H1 (cell line): Measurements from ENCODE around the gene NECTIN1. TPM values are rescaled to one million over a fixed set of nuclear protein-coding genes. Genes with fewer than 3 reads are reported as not detected.

Experiments used
- CTBP2 ChIP-seq: IDR thresholded peaks from 2 replicates; pipeline ENCODE4 v1.7.0; 2011; ENCODE audit warnings: borderline replicate concordance, mild to moderate bottlenecking, moderate library complexity, mixed read lengths, low read length; ENCODE audit not compliant: insufficient read depth, insufficient read length
- SIN3A ChIP-seq, 2 experiments: IDR thresholded peaks in 1 of 2; conservative IDR thresholded peaks in 1 of 2; 2 replicates each; pipeline ENCODE4 v1.6.1; 2011 to 2012; ENCODE audit warnings: low read length in 2 of 2, improper control_type of control experiment in 1 of 2, low read depth in 1 of 2, mild to moderate bottlenecking in 1 of 2
- polyA plus RNA-seq, 7 experiments: library from polyadenylated mRNA; depleted of rRNA in 3 of 7; stranded (reverse) in 5 of 7; unstranded in 2 of 7; fragments of >200 nt in 5 of 7; fragments of 200-250 nt in 2 of 7; gene quantifications; 1 replicate in 5 of 7; 2 replicates in 1 of 7; 4 replicates in 1 of 7; pipeline versions ENCODE4 v1.2.1 to v1.2.3, GENCODE V29; 2011 to 2013; ENCODE audit warnings: missing spikeins in 2 of 7, mixed read lengths in 2 of 7
- total RNA-seq: library from RNA; stranded (reverse); fragmentation: NEBNext Ultra II Directional; extraction: Animal tissue kit (Norgen Biotek cat#: 25700); gene quantifications from 2 replicates; pipeline ENCODE4 v1.2.1, GENCODE V29; 2021
- TF ChIP-seq, protein P1 (sequence below): fragments of 300-600 bp; sonication (generic); IDR thresholded peaks from 2 replicates; pipeline ENCODE4 v1.7.1; 2012; ENCODE audit warnings: low read length, moderate library complexity, mild to moderate bottlenecking, inconsistent platforms; ENCODE audit not compliant: insufficient replicate concordance

NECTIN1 gene
- total and polyA plus RNA-seq, 2 of the 8 experiments (the other 6 are each of a cell fraction or from before 2014, with no cell fraction given), result 43.2 to 97.7 TPM

DNA sequence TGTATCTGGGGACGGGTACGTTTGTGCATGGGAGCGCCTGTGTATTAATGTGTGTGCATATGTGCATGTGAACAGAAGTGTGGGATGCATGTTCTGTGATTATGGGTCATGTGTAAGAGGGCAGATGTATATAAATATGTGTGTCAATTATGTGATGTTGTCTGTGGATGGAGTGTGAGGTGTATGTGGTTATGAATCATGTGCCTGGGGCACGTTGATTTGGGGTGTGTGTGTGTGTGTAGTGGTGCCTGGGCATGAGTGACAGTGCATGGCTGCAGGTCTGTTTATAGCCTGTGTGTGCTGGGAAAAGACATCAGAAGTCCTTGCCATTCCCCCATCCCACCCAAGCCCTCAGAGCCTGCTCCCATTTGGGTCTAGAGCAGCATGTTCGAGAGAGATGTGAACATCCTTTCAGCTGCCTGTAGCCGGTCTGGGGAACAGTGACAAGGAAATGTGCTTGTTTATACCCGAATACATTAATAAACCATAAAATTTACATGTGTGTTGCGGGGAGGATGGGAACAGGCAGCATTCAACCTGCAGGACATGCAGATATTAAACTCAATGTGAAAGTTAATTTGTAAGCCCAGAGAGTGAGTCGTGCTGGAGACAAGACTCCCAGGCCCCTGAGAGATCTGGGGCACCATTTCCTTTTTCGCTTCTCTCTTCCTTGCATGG is 129.0 kb downstream of the NECTIN1 start (continued):
- TF ChIP-seq, protein P1, sequence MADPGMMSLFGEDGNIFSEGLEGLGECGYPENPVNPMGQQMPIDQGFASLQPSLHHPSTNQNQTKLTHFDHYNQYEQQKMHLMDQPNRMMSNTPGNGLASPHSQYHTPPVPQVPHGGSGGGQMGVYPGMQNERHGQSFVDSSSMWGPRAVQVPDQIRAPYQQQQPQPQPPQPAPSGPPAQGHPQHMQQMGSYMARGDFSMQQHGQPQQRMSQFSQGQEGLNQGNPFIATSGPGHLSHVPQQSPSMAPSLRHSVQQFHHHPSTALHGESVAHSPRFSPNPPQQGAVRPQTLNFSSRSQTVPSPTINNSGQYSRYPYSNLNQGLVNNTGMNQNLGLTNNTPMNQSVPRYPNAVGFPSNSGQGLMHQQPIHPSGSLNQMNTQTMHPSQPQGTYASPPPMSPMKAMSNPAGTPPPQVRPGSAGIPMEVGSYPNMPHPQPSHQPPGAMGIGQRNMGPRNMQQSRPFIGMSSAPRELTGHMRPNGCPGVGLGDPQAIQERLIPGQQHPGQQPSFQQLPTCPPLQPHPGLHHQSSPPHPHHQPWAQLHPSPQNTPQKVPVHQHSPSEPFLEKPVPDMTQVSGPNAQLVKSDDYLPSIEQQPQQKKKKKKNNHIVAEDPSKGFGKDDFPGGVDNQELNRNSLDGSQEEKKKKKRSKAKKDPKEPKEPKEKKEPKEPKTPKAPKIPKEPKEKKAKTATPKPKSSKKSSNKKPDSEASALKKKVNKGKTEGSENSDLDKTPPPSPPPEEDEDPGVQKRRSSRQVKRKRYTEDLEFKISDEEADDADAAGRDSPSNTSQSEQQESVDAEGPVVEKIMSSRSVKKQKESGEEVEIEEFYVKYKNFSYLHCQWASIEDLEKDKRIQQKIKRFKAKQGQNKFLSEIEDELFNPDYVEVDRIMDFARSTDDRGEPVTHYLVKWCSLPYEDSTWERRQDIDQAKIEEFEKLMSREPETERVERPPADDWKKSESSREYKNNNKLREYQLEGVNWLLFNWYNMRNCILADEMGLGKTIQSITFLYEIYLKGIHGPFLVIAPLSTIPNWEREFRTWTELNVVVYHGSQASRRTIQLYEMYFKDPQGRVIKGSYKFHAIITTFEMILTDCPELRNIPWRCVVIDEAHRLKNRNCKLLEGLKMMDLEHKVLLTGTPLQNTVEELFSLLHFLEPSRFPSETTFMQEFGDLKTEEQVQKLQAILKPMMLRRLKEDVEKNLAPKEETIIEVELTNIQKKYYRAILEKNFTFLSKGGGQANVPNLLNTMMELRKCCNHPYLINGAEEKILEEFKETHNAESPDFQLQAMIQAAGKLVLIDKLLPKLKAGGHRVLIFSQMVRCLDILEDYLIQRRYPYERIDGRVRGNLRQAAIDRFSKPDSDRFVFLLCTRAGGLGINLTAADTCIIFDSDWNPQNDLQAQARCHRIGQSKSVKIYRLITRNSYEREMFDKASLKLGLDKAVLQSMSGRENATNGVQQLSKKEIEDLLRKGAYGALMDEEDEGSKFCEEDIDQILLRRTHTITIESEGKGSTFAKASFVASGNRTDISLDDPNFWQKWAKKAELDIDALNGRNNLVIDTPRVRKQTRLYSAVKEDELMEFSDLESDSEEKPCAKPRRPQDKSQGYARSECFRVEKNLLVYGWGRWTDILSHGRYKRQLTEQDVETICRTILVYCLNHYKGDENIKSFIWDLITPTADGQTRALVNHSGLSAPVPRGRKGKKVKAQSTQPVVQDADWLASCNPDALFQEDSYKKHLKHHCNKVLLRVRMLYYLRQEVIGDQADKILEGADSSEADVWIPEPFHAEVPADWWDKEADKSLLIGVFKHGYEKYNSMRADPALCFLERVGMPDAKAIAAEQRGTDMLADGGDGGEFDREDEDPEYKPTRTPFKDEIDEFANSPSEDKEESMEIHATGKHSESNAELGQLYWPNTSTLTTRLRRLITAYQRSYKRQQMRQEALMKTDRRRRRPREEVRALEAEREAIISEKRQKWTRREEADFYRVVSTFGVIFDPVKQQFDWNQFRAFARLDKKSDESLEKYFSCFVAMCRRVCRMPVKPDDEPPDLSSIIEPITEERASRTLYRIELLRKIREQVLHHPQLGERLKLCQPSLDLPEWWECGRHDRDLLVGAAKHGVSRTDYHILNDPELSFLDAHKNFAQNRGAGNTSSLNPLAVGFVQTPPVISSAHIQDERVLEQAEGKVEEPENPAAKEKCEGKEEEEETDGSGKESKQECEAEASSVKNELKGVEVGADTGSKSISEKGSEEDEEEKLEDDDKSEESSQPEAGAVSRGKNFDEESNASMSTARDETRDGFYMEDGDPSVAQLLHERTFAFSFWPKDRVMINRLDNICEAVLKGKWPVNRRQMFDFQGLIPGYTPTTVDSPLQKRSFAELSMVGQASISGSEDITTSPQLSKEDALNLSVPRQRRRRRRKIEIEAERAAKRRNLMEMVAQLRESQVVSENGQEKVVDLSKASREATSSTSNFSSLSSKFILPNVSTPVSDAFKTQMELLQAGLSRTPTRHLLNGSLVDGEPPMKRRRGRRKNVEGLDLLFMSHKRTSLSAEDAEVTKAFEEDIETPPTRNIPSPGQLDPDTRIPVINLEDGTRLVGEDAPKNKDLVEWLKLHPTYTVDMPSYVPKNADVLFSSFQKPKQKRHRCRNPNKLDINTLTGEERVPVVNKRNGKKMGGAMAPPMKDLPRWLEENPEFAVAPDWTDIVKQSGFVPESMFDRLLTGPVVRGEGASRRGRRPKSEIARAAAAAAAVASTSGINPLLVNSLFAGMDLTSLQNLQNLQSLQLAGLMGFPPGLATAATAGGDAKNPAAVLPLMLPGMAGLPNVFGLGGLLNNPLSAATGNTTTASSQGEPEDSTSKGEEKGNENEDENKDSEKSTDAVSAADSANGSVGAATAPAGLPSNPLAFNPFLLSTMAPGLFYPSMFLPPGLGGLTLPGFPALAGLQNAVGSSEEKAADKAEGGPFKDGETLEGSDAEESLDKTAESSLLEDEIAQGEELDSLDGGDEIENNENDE, result no peak
- TF ChIP-seq SIN3A (conservative IDR thresholded peaks at IDR 0.05 in 1 of 2, IDR thresholded peaks at IDR 0.05 in 1 of 2; ENCODE audit: low read depth in 1 of 2, low read length in 2 of 2) (no peak), CTBP2 (no peak)
